ENCODE measurements around the gene BLVRB.
"Not testable (repeated sequence)": the region's sequence is repeated elsewhere in the genome, so short reads cannot be mapped to it uniquely, and the experiment has no call there.

BLVRB gene

DNA sequence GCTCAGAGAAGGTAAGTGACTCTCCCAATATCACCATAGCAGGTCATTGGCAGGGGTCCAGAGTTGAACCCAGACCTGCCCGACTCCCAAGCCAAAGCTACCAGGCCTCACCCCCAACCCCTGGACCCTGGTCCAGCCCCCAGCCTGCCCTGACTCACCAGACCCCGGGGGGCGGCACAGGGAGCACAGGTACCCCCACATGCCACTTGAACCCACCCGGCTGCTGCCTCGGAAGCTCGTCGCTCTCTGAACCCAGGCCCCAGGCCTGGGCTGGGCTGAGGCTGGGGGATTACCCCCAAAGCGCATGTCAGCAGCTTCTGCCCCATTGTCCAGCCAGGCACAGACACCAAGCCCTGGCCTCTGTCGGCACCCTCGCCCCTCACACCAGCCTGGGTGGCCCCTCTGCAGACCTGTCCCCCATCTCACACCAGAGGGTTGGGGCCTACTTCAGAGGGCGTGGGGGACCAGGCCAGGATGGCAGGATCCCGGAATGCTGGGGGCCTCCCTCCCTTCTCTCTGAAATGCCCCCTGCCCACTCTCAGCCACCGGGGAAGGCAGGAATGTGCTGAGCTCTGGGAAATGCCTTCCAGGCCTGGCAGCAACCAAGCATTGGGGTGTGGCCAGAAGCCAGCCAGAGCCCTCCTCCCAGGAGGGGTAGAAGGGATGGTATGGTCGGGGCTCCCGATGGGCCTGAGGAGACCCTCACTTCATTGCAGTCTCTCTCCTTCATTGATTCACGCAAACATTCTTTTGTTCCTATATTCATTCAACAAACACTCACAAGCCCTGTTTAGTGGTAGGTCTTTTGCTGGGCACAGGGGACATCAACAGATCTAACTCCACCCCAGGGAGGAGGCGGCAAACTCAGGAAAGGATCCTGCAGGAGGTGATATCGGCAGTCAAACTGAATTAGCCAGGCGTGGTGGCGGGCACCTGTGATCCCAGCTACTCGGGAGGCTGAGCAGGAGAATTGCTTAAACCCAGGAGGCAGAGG lies 50.7 kb downstream of the BLVRB start:
- H3K27ac ChIP-seq (ENCODE audit: low read depth, low read length) = no peak overlapping the region
- H3K4me1 ChIP-seq (ENCODE audit: control insufficient read depth, insufficient read depth, low read length) = peaks cover 12% of the 10 kb centered on the region
- no peaks in the 10 kb centered on the region for H3K36me3 ChIP-seq (ENCODE audit: control insufficient read depth, insufficient read depth, low read length)
- no peak overlapping the region for H3K4me3 ChIP-seq (ENCODE audit: low read depth, low read length)
- no peak overlapping the region for H3K9ac ChIP-seq (ENCODE audit: low read depth, low read length)
- H3K27me3 ChIP-seq (ENCODE audit: control insufficient read depth, insufficient read depth, low read length) = no peaks in the 10 kb centered on the region
- H3K9me3 ChIP-seq (ENCODE audit: control insufficient read depth, insufficient read depth, low read length) = no peaks in the 10 kb centered on the region

DNA sequence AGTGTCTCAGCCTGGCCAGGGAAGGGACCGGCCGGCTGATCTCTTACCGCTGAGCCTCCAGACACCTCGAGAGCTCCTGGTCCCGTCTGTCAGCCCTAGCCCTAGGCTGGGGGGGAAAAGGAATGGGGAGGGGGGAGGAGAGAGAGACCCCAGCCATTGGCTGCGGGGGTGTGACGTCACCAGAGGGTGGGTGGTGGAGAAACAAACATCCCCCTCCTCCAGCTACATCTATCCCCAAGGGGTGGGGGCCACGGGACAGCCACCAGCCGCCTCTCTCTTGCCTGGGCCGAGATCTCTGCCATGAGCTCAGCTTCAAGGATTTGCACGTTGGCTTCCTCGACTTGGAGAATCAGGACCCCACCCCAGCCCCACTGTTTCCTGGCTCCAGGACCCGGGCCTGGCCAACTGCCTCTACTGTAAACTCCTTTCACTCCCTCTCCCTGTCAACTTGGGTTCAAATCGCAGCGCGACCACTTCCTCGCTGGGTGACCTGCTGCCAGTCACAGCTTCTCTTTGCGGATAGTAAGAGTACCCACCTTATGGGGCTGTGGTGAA lies 52.2 kb downstream of the BLVRB start, which contains the start of gene PRX:
TSS of gene PRX (minus strand) at position 88 of the 555 bp plus-strand sequence. CDS start 5,446 bp downstream, outside the sequence.
- H3K36me3 ChIP-seq (ENCODE audit: control insufficient read depth, insufficient read depth, low read length) = no peaks in the 10 kb centered on the region
- H3K4me3 ChIP-seq (ENCODE audit: low read depth, low read length) = peak within 1 kb of the TSS; percentile 47
- no peak within 1 kb of the TSS for H3K9ac ChIP-seq (ENCODE audit: low read depth, low read length)
- H3K4me1 ChIP-seq (ENCODE audit: control insufficient read depth, insufficient read depth, low read length) = peaks cover 15% of the 10 kb centered on the region
- no peaks in the 10 kb centered on the region for H3K27me3 ChIP-seq (ENCODE audit: control insufficient read depth, insufficient read depth, low read length)
- H3K9me3 ChIP-seq (ENCODE audit: control insufficient read depth, insufficient read depth, low read length) = no peaks in the 10 kb centered on the region
- peak within 1 kb of the TSS; percentile 60 for H3K27ac ChIP-seq (ENCODE audit: low read depth, low read length)

DNA sequence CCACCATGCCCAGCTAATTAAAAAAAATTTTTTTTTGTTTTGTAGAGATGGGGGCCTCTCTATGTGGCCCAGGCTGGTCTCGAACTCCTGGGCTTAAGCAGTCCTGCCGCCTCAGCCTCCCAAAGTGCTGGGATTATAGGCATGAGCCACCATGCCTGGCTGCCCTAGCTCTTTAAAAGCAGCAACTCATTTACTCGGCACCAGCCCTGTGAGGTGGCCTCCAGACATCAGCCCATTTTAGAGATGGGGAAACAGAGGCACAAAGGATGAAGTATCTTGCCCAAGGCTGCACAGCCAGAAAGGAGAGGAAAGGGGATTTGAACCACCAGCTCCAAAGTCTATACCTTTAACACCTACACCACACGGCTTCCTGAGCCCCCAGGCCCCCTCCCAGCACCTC lies 52.7 kb downstream of the BLVRB start:
- Histone ChIP-seq H3K36me3 (ENCODE audit: control insufficient read depth, insufficient read depth, low read length) (no peaks in the 10 kb centered on the region), H3K9ac (ENCODE audit: low read depth, low read length) (no peak overlapping the region), H3K4me3 (ENCODE audit: low read depth, low read length) (peak overlapping the region; percentile 47), H3K27ac (ENCODE audit: low read depth, low read length) (no peak overlapping the region), H3K27me3 (ENCODE audit: control insufficient read depth, insufficient read depth, low read length) (no peaks in the 10 kb centered on the region), H3K4me1 (ENCODE audit: control insufficient read depth, insufficient read depth, low read length) (peaks cover 15% of the 10 kb centered on the region), H3K9me3 (ENCODE audit: control insufficient read depth, insufficient read depth, low read length) (no peaks in the 10 kb centered on the region)

DNA sequence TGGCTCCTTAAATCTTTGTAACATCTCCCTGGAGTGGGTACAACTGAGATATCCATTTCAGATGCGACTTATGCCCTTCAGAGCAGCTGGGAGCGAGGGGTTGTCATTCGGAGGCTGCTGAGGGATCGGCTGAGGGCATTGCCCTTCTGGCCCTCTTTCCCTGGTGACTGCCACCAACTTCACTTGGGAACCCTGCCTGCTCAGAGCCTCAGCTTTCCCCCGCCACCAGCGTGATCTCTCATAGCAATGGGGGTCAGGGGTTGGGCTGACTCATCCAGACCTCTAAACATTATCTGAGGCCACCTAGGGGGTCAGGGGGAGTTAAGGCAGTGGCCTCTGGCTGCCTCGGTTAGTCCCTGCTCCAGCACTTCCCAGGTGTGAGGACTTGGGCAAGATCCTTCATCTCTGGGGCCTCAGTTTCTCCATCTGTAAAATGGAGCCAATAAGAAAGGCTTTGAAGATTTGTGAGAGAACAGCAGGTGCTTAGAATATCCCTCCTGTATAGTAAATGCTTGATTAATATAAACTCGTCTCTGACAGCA lies 53.5 kb downstream of the BLVRB start:
- no peaks in the 10 kb centered on the region for H3K9me3 ChIP-seq (ENCODE audit: control insufficient read depth, insufficient read depth, low read length)
- no peak overlapping the region for H3K27ac ChIP-seq (ENCODE audit: low read depth, low read length)
- H3K36me3 ChIP-seq (ENCODE audit: control insufficient read depth, insufficient read depth, low read length) = no peaks in the 10 kb centered on the region
- H3K4me3 ChIP-seq (ENCODE audit: low read depth, low read length) = no peak overlapping the region
- H3K4me1 ChIP-seq (ENCODE audit: control insufficient read depth, insufficient read depth, low read length) = peaks cover 15% of the 10 kb centered on the region
- H3K27me3 ChIP-seq (ENCODE audit: control insufficient read depth, insufficient read depth, low read length) = no peaks in the 10 kb centered on the region
- H3K9ac ChIP-seq (ENCODE audit: low read depth, low read length) = no peak overlapping the region

- Histone ChIP-seq H3K9ac (ENCODE audit: low read depth, low read length) (no peak overlapping the region), H3K4me3 (ENCODE audit: low read depth, low read length) (no peak overlapping the region)
Measured at GRCh38 chr19:40411125-40411842, 54.3 kb downstream of the BLVRB start.

DNA sequence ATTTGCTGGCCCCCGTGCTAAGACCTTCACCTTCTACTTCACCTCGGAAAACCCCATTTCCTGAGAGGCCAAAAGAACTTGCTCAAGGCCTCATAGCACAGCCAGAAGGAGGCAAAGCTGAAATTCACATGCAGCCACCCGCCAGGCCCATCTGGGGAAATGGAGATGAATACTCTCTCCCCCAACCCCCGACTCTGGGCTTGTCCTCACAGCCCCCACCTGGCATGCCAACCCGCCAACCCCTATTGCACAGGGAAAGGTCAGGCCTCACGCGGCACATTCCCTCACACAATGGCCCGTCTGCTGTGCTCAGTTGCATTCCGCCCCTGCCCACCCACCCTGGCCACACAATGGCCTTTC lies 55.5 kb downstream of the BLVRB start:
- Histone ChIP-seq H3K9ac (ENCODE audit: low read depth, low read length) (no peak overlapping the region), H3K9me3 (ENCODE audit: control insufficient read depth, insufficient read depth, low read length) (no peaks in the 10 kb centered on the region), H3K36me3 (ENCODE audit: control insufficient read depth, insufficient read depth, low read length) (no peaks in the 10 kb centered on the region), H3K27me3 (ENCODE audit: control insufficient read depth, insufficient read depth, low read length) (no peaks in the 10 kb centered on the region), H3K4me1 (ENCODE audit: control insufficient read depth, insufficient read depth, low read length) (peaks cover 15% of the 10 kb centered on the region), H3K27ac (ENCODE audit: low read depth, low read length) (peak overlapping the region; percentile 62), H3K4me3 (ENCODE audit: low read depth, low read length) (no peak overlapping the region)

More at GRCh38 chr19:40411125-40411842, 54.3 kb downstream of the BLVRB start:
- Histone ChIP-seq H3K4me1 (ENCODE audit: control insufficient read depth, insufficient read depth, low read length) (peaks cover 15% of the 10 kb centered on the region), H3K27me3 (ENCODE audit: control insufficient read depth, insufficient read depth, low read length) (no peaks in the 10 kb centered on the region), H3K36me3 (ENCODE audit: control insufficient read depth, insufficient read depth, low read length) (no peaks in the 10 kb centered on the region), H3K9me3 (ENCODE audit: control insufficient read depth, insufficient read depth, low read length) (no peaks in the 10 kb centered on the region), H3K27ac (ENCODE audit: low read depth, low read length) (peak overlapping the region; percentile 14)

DNA sequence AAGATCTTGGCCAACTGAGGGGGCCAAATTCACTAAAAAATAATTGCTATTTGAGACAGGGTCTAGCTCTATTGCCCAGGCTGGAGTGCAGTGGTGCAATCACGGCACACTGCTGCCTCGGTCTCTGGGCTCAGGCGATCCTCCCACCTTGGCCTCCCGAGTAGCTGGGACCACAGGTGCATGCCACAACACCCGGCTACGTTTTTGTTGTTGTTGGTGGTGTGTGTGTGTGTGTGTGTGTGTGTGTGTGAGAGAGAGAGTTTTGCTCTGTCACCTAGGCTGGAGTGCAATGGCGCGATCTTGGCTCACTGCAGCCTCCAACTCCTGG lies 57.0 kb downstream of the BLVRB start:
- H3K4me3 ChIP-seq (ENCODE audit: low read depth, low read length); H3K9me3 ChIP-seq (ENCODE audit: control insufficient read depth, insufficient read depth, low read length); H3K27ac ChIP-seq (ENCODE audit: low read depth, low read length); H3K27me3 ChIP-seq (ENCODE audit: control insufficient read depth, insufficient read depth, low read length); H3K9ac ChIP-seq (ENCODE audit: low read depth, low read length); H3K36me3 ChIP-seq (ENCODE audit: control insufficient read depth, insufficient read depth, low read length): not testable (repeated sequence)
- H3K4me1 ChIP-seq (ENCODE audit: control insufficient read depth, insufficient read depth, low read length) = peaks cover 12% of the 10 kb centered on the region

GRCh38 chr19:40407714-40408597 lies 57.6 kb downstream of the BLVRB start:
- no peaks in the 10 kb centered on the region for H3K36me3 ChIP-seq (ENCODE audit: control insufficient read depth, insufficient read depth, low read length)
- H3K4me1 ChIP-seq (ENCODE audit: control insufficient read depth, insufficient read depth, low read length) = peaks cover 12% of the 10 kb centered on the region
- H3K4me3 ChIP-seq (ENCODE audit: low read depth, low read length) = no peak overlapping the region
- no peak overlapping the region for H3K9ac ChIP-seq (ENCODE audit: low read depth, low read length)
- no peaks in the 10 kb centered on the region for H3K27me3 ChIP-seq (ENCODE audit: control insufficient read depth, insufficient read depth, low read length)
- H3K9me3 ChIP-seq (ENCODE audit: control insufficient read depth, insufficient read depth, low read length) = no peaks in the 10 kb centered on the region
- H3K27ac ChIP-seq (ENCODE audit: low read depth, low read length) = no peak overlapping the region

DNA sequence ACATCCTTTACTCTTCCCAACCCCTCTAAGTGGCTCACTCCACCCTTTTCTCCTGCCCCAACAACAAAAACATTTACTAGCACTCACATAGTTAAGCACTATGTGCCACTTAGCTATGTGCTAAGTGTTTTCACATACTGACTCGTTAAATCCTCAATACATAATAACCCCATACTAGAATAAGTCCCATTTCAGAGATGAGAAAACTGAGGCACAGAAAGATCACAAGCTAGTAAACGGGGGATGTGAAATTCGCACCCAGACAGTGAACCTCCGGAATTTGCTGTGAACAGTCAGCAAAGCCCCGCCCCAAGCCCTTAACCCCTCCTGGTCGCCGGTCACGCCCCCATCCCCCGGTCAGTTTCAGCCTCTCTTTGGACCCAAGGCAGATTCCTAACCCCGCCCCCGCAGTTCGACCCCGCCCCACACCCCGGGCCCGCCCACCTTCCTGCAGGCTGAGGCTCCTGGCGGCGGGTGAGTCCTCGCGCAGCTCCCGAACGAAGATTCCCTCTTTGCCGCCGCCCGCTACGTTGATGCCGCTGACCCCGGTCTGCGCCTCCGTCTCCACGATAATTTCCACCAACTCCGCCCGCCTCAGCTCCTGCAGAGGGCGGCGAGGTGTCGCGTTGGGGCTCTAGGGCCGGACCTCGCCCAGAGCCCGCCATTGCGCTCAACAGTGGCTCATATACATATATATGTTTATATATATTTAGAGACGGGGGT lies 62.1 kb downstream of the BLVRB start:
- Histone ChIP-seq H3K4me3 (ENCODE audit: low read depth, low read length) (peak overlapping the region; percentile 66), H3K9me3 (ENCODE audit: control insufficient read depth, insufficient read depth, low read length) (no peaks in the 10 kb centered on the region), H3K9ac (ENCODE audit: low read depth, low read length) (peak overlapping the region; percentile 23; the same call in 1 of the 2 replicates), H3K27ac (ENCODE audit: low read depth, low read length) (peak overlapping the region; percentile 72), H3K27me3 (ENCODE audit: control insufficient read depth, insufficient read depth, low read length) (0 out of 2 replicates have a peak, but pooled peaks cover under 1% of the 10 kb centered on the region), H3K4me1 (ENCODE audit: control insufficient read depth, insufficient read depth, low read length) (peaks cover 8% of the 10 kb centered on the region; the same call in 1 of the 2 replicates), H3K36me3 (ENCODE audit: control insufficient read depth, insufficient read depth, low read length) (no peaks in the 10 kb centered on the region)
